K562 (cell line): ENCODE measurements around the gene RGS9BP. TPM values are rescaled to one million over a fixed set of nuclear protein-coding genes. Genes with fewer than 3 reads are reported as not detected.

ENCODE experiments used
- BRCA1 ChIP-seq, 2 experiments: fragments of 450-650 bp in 1 of 2; sonication (generic) in 1 of 2; formaldehyde crosslinking in 1 of 2; IDR thresholded peaks; 2 replicates each; pipeline versions ENCODE4 v1.5.0 to v1.6.1; 2017 to 2020; ENCODE audit warnings: mild to moderate bottlenecking in 1 of 2, missing genetic modification reagents in 1 of 2
- CC2D1A ChIP-seq: fragments of 450-650 bp; IDR thresholded peaks from 2 replicates; pipeline ENCODE4 v1.6.1; 2017; ENCODE audit warnings: mild to moderate bottlenecking
- FUS ChIP-seq: fragments of 200-400 bp; formaldehyde crosslinking; optimal IDR thresholded peaks from 2 replicates; pipeline ENCODE3; 2017; ENCODE audit warnings: low read depth, low read length
- GATAD2A ChIP-seq: fragments of 450-650 bp; IDR thresholded peaks from 2 replicates; pipeline ENCODE4 v1.6.1; 2017
- HOXB6 ChIP-seq: fragments of 250-450 bp; sonication (Bioruptor Pico); IDR thresholded peaks from 2 replicates; pipeline ENCODE4 v1.5.1; 2022; ENCODE audit warnings: mild to moderate bottlenecking, borderline replicate concordance
- KLF10 ChIP-seq: fragments of 250-450 bp; sonication (Bioruptor Pico); IDR thresholded peaks from 2 replicates; pipeline ENCODE4 v1.6.1; 2021; ENCODE audit warnings: matching md5 sums
- MEF2A ChIP-seq: IDR thresholded peaks from 2 replicates; pipeline ENCODE4 v1.6.1; 2011; ENCODE audit warnings: low read depth, mild to moderate bottlenecking, low read length, moderate library complexity; ENCODE audit not compliant: control insufficient read depth
- NELFE ChIP-seq: IDR thresholded peaks from 2 replicates; pipeline ENCODE4 v1.6.1; 2011; ENCODE audit warnings: mild to moderate bottlenecking; ENCODE audit not compliant: insufficient read depth, insufficient read length
- NFIX ChIP-seq: fragments of 250-450 bp; sonication (Bioruptor Pico); IDR thresholded peaks from 2 replicates; pipeline ENCODE4 v1.4.0; 2020; ENCODE audit warnings: low read depth, mild to moderate bottlenecking, moderate library complexity
- NR2F6 ChIP-seq: fragments of 450-650 bp; formaldehyde crosslinking; IDR thresholded peaks from 2 replicates; pipeline ENCODE4 v1.4.0; 2020; ENCODE audit warnings: mild to moderate bottlenecking
- POLR2AphosphoS5 ChIP-seq: IDR thresholded peaks from 2 replicates; pipeline ENCODE4 v1.6.1; 2011; ENCODE audit warnings: mild to moderate bottlenecking, low read depth, low read length, moderate library complexity; ENCODE audit not compliant: control insufficient read depth, insufficient read depth
- RHOXF2B ChIP-seq: fragments of 250-450 bp; sonication (Bioruptor Pico); conservative IDR thresholded peaks from 2 replicates; pipeline ENCODE4 v1.5.1; 2021
- SMARCE1 ChIP-seq: fragments of 450-650 bp; IDR thresholded peaks from 2 replicates; pipeline ENCODE4 v1.7.1; 2016; ENCODE audit warnings: mild to moderate bottlenecking
- TCFL5 ChIP-seq: fragments of 250-450 bp; sonication (Bioruptor Pico); conservative IDR thresholded peaks from 2 replicates; pipeline ENCODE4 v1.6.1; 2021; ENCODE audit warnings: mild to moderate bottlenecking, moderate library complexity, matching md5 sums
- ZBTB1 ChIP-seq: sonication (generic); formaldehyde crosslinking; IDR thresholded peaks from 2 replicates; pipeline ENCODE4 v1.8.1; 2023; ENCODE audit warnings: missing genetic modification reagents, low read depth, mild to moderate bottlenecking, borderline replicate concordance
- ZFPM2 ChIP-seq: fragments of 250-450 bp; sonication (Bioruptor Pico); IDR thresholded peaks from 2 replicates; pipeline ENCODE4 v1.5.1; 2022; ENCODE audit warnings: mild to moderate bottlenecking
- ZNF124 ChIP-seq: sonication (generic); formaldehyde crosslinking; IDR thresholded peaks from 2 replicates; pipeline ENCODE4 v1.8.1; 2022; ENCODE audit warnings: missing genetic modification reagents
- ZNF143 ChIP-seq: sonication (generic); formaldehyde crosslinking; IDR thresholded peaks from 2 replicates; pipeline ENCODE4 v1.9.0; 2022; ENCODE audit warnings: mild to moderate bottlenecking, missing genetic modification reagents
- ZNF316 ChIP-seq: fragments of 450-650 bp; IDR thresholded peaks from 2 replicates; pipeline ENCODE4 v1.6.1; 2016
- ZNF589 ChIP-seq: fragments of 200-800 bp; sonication (Bioruptor generic); IDR thresholded peaks from 2 replicates; pipeline ENCODE4 v1.6.1; 2016; ENCODE audit warnings: low read depth, missing genetic modification characterization, missing compliant biosample characterization
- ZNF696 ChIP-seq: fragments of 250-450 bp; sonication (Bioruptor Pico); conservative IDR thresholded peaks from 2 replicates; pipeline ENCODE4 v1.4.0; 2020; ENCODE audit warnings: mild to moderate bottlenecking, moderate library complexity
- polyA plus RNA-seq, 8 experiments: library from polyadenylated mRNA; depleted of rRNA in 4 of 8; stranded (reverse) in 5 of 8; unstranded in 3 of 8; fragments of >200 nt; fragmentation: Nextera tagmentation in 2 of 8; fragmentation: Illumina TruSeq in 1 of 8; extraction: Ambion mirVana in 2 of 8; extraction: Trizol in 1 of 8; gene quantifications; 2 replicates each; pipeline versions ENCODE4 v1.2.1 to v1.2.3, GENCODE V29; 2011 to 2014; ENCODE audit warnings: inconsistent platforms in 1 of 8, missing spikeins in 1 of 8
- total RNA-seq, 7 experiments: library from RNA; depleted of rRNA in 6 of 7; stranded (reverse); fragments of >200 nt in 6 of 7; fragmentation: Illumina TruSeq in 2 of 7; extraction: Trizol in 2 of 7; gene quantifications; 2 replicates each; pipeline versions ENCODE4 v1.2.1 to v1.2.3, GENCODE V29; 2011 to 2021; ENCODE audit warnings: low replicate concordance in 1 of 7
- TF ChIP-seq, protein P1 (sequence below): sonication (generic); formaldehyde crosslinking; IDR thresholded peaks from 2 replicates; pipeline ENCODE4 v1.8.0; 2022; ENCODE audit warnings: mild to moderate bottlenecking, missing genetic modification reagents
- TF ChIP-seq, protein P2 (sequence below): fragments of 250-450 bp; sonication (Bioruptor Pico); IDR thresholded peaks from 2 replicates; pipeline ENCODE4 v1.5.0; 2021
- TF ChIP-seq, protein P3 (sequence below): sonication (generic); formaldehyde crosslinking; IDR thresholded peaks from 2 replicates; pipeline ENCODE4 v1.8.0; 2022; ENCODE audit warnings: missing genetic modification reagents, mild to moderate bottlenecking, moderate library complexity, borderline replicate concordance
- TF ChIP-seq, protein P4 (sequence below): fragments of 250-450 bp; sonication (Bioruptor Pico); IDR thresholded peaks from 2 replicates; pipeline ENCODE4 v1.6.1; 2021; ENCODE audit warnings: mild to moderate bottlenecking

The RGS9BP gene
- total and polyA plus RNA-seq, 9 of the 15 experiments (the other 6 are each of a cell fraction or from before 2014, with no cell fraction given) = 0.03 to 1.3 (median 0.49) TPM

DNA sequence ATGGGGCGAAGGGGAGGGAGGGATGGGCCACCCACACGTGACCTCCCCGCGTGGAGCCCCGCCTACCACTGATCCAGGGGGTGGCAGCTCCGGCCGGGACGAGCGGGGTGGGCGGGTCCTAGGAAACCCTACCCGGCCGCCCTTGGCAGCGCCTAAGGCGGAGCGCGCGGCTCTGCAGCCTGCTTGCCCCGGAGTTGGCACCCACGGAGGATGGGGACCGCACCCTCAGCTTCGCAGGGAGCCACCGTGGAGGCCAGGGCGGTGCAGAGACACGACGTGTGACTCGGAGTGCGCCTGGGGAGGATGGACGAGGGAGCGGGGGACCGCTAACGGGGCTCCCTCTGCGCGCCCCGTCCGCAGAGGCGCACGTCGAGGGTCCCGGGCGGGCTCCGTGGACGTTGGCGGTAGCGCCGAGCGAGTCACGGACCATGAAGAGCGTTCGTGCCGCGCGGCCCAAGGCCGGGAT lies at the start of gene RGS9BP (continued):
- TF ChIP-seq, protein P1, sequence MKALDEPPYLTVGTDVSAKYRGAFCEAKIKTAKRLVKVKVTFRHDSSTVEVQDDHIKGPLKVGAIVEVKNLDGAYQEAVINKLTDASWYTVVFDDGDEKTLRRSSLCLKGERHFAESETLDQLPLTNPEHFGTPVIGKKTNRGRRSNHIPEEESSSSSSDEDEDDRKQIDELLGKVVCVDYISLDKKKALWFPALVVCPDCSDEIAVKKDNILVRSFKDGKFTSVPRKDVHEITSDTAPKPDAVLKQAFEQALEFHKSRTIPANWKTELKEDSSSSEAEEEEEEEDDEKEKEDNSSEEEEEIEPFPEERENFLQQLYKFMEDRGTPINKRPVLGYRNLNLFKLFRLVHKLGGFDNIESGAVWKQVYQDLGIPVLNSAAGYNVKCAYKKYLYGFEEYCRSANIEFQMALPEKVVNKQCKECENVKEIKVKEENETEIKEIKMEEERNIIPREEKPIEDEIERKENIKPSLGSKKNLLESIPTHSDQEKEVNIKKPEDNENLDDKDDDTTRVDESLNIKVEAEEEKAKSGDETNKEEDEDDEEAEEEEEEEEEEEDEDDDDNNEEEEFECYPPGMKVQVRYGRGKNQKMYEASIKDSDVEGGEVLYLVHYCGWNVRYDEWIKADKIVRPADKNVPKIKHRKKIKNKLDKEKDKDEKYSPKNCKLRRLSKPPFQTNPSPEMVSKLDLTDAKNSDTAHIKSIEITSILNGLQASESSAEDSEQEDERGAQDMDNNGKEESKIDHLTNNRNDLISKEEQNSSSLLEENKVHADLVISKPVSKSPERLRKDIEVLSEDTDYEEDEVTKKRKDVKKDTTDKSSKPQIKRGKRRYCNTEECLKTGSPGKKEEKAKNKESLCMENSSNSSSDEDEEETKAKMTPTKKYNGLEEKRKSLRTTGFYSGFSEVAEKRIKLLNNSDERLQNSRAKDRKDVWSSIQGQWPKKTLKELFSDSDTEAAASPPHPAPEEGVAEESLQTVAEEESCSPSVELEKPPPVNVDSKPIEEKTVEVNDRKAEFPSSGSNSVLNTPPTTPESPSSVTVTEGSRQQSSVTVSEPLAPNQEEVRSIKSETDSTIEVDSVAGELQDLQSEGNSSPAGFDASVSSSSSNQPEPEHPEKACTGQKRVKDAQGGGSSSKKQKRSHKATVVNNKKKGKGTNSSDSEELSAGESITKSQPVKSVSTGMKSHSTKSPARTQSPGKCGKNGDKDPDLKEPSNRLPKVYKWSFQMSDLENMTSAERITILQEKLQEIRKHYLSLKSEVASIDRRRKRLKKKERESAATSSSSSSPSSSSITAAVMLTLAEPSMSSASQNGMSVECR = no peak; the same call in 1 of the 2 replicates
- TF ChIP-seq GATAD2A (no peak), NR2F6 (CRISPR knock-in tag) (no peak), SMARCE1 (0 out of 2 replicates have a peak, but pooled peaks have one; percentile 7), ZNF589 (no peak), KLF10 (CRISPR knock-in tag) (no peak), ZNF124 (no peak), ZNF696 (no peak), ZNF316 (no peak), CC2D1A (0 out of 2 replicates have a peak, but pooled peaks have one; percentile 13), FUS (no peak), ZBTB1 (CRISPR knock-in tag) (no peak), ZNF143 (CRISPR knock-in tag) (0 out of 2 replicates have a peak, but pooled peaks have one; percentile 33), TCFL5 (no peak), HOXB6 (CRISPR knock-in tag) (no peak), BRCA1 (IDR thresholded peaks at IDR 0.05) (no peak), BRCA1 (CRISPR knock-in tag; IDR thresholded peaks at IDR 0.05) (no peak), RHOXF2B (CRISPR knock-in tag) (no peak), NELFE (no peak), ZFPM2 (CRISPR knock-in tag) (no peak), MEF2A (no peak), POLR2AphosphoS5 (no peak), NFIX (CRISPR knock-in tag) (no peak)
- TF ChIP-seq, protein P2, sequence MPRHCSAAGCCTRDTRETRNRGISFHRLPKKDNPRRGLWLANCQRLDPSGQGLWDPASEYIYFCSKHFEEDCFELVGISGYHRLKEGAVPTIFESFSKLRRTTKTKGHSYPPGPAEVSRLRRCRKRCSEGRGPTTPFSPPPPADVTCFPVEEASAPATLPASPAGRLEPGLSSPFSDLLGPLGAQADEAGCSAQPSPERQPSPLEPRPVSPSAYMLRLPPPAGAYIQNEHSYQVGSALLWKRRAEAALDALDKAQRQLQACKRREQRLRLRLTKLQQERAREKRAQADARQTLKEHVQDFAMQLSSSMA (CRISPR knock-in tag) = no peak
- TF ChIP-seq, protein P3, sequence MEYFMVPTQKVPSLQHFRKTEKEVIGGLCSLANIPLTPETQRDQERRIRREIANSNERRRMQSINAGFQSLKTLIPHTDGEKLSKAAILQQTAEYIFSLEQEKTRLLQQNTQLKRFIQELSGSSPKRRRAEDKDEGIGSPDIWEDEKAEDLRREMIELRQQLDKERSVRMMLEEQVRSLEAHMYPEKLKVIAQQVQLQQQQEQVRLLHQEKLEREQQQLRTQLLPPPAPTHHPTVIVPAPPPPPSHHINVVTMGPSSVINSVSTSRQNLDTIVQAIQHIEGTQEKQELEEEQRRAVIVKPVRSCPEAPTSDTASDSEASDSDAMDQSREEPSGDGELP (CRISPR knock-in tag) = no peak
- TF ChIP-seq, protein P4, sequence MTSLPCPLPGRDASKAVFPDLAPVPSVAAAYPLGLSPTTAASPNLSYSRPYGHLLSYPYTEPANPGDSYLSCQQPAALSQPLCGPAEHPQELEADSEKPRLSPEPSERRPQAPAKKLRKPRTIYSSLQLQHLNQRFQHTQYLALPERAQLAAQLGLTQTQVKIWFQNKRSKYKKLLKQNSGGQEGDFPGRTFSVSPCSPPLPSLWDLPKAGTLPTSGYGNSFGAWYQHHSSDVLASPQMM (CRISPR knock-in tag) = no peak
